Measurements from ENCODE around the gene TCOF1. TPM values are rescaled to one million over a fixed set of nuclear protein-coding genes. Genes with fewer than 3 reads are reported as not detected.

TCOF1 gene
- total RNA-seq, 6 experiments from 2014 or later, result 30.8 to 44.6 (median 38.5) TPM

DNA sequence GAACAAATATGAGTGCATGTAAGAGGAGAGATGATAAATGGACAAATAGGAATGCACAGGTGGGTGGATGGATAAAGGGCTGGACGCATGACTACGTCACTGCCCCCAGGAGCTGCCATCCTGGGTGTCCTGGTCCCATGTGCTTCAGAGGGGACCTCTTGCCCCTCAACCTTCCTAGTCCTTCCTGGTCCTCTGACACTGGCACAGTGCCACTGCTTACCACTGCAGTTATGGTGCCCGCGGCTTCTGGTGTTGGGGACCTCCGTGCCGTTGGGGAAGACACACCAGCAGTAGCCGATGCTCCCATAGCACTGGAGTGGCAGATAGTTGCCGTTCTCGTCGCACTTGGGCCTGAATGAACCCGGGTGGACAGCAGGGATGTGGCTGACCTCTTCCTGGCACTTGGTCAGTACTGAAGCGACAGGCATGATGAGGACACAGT, 45.4 kb downstream of the TCOF1 start:
- no peak for DNase-seq
- Mint-ChIP-seq H3K4me1 (ENCODE audit: low read depth) (peaks cover 23% of the 10 kb centered on the region), H3K36me3 (ENCODE audit: low read depth) (peaks cover 11% of the 10 kb centered on the region; the same call in 1 of the 2 replicates), H3K27me3 (ENCODE audit: insufficient read depth) (no peaks in the 10 kb centered on the region), H3K4me3 (no peak overlapping the region), H3K9me3 (no peaks in the 10 kb centered on the region), H3K27ac (no peak overlapping the region)
- TF ChIP-seq, protein P1, sequence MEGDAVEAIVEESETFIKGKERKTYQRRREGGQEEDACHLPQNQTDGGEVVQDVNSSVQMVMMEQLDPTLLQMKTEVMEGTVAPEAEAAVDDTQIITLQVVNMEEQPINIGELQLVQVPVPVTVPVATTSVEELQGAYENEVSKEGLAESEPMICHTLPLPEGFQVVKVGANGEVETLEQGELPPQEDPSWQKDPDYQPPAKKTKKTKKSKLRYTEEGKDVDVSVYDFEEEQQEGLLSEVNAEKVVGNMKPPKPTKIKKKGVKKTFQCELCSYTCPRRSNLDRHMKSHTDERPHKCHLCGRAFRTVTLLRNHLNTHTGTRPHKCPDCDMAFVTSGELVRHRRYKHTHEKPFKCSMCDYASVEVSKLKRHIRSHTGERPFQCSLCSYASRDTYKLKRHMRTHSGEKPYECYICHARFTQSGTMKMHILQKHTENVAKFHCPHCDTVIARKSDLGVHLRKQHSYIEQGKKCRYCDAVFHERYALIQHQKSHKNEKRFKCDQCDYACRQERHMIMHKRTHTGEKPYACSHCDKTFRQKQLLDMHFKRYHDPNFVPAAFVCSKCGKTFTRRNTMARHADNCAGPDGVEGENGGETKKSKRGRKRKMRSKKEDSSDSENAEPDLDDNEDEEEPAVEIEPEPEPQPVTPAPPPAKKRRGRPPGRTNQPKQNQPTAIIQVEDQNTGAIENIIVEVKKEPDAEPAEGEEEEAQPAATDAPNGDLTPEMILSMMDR (IDR thresholded peaks at IDR 0.05), result no peak

- peaks cover 6% of the 10 kb centered on the region; the same call in 1 of the 2 replicates for H3K36me3 Mint-ChIP-seq (ENCODE audit: low read depth)
- DNase-seq, result no peak
- H3K4me1 Mint-ChIP-seq (ENCODE audit: low read depth), result peaks cover 15% of the 10 kb centered on the region
- H3K27me3 Mint-ChIP-seq (ENCODE audit: insufficient read depth), result no peaks in the 10 kb centered on the region
- no peaks in the 10 kb centered on the region for H3K9me3 Mint-ChIP-seq
- H3K4me3 Mint-ChIP-seq, result no peak overlapping the region
- no peak overlapping the region for H3K27ac Mint-ChIP-seq
- TF ChIP-seq, protein P1 (IDR thresholded peaks at IDR 0.05), result no peak
These were observed 46.6 kb downstream of the TCOF1 start for GRCh38 chr5:150404121-150404520.

GRCh38 chr5:150404535-150404934, 47.0 kb downstream of the TCOF1 start:
- Mint-ChIP-seq H3K36me3 (ENCODE audit: low read depth) (peaks cover 6% of the 10 kb centered on the region; the same call in 1 of the 2 replicates), H3K4me3 (no peak overlapping the region), H3K4me1 (ENCODE audit: low read depth) (peaks cover 10% of the 10 kb centered on the region), H3K27ac (no peak overlapping the region), H3K9me3 (no peaks in the 10 kb centered on the region), H3K27me3 (ENCODE audit: insufficient read depth) (no peaks in the 10 kb centered on the region)
- DNase-seq, result no peak
- TF ChIP-seq, protein P1 (IDR thresholded peaks at IDR 0.05), result no peak

DNA sequence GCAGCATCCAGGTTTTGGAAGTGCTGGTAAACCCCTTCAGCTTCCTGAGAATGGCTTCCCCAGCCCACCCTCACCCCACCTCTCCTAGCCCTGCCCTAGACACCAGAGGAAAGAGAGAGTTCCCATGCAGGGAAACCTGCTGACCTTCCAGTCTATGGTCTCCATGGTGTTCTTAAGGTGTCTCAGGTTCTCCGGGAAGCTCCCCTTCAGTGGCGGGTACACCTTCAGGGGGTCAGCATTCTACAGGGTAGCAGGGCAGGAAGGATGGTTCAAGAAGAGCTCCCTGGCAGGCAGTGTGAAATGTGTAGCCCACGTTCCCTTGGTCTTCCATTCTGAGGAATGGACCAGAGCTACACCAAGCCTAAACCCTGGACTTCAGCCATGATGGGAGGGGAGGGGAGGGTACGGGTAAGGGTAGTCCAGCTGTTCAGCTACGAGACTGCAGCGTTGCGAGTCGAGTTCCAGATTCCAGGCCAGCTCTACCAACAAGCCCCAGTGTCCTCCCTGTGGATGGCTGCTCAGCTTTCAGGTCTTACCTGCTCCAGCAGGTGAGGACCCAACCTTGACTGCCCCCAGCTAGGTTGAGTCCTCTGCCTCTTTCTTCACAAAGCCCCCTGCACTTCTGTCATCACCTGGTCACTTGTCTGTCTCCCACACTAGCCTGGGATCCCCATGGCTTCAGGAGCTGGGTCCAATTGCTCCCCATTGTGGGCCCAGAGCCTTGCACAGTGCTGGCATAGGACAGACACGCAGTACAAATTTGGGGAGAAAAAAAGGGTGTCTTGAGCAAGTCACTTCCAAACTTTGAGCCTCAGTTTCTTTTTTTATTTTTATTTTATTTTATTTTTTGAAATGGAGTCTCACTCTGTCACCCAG, 47.7 kb downstream of the TCOF1 start:
- H3K4me1 Mint-ChIP-seq (ENCODE audit: low read depth), result peaks cover 6% of the 10 kb centered on the region
- TF ChIP-seq, protein P1 (IDR thresholded peaks at IDR 0.05), result no peak
- DNase-seq, result no peak
- no peak overlapping the region for H3K4me3 Mint-ChIP-seq
- H3K27ac Mint-ChIP-seq, result no peak overlapping the region
- no peaks in the 10 kb centered on the region for H3K27me3 Mint-ChIP-seq (ENCODE audit: insufficient read depth)
- peaks cover 6% of the 10 kb centered on the region; the same call in 1 of the 2 replicates for H3K36me3 Mint-ChIP-seq (ENCODE audit: low read depth)
- H3K9me3 Mint-ChIP-seq, result no peaks in the 10 kb centered on the region

DNA sequence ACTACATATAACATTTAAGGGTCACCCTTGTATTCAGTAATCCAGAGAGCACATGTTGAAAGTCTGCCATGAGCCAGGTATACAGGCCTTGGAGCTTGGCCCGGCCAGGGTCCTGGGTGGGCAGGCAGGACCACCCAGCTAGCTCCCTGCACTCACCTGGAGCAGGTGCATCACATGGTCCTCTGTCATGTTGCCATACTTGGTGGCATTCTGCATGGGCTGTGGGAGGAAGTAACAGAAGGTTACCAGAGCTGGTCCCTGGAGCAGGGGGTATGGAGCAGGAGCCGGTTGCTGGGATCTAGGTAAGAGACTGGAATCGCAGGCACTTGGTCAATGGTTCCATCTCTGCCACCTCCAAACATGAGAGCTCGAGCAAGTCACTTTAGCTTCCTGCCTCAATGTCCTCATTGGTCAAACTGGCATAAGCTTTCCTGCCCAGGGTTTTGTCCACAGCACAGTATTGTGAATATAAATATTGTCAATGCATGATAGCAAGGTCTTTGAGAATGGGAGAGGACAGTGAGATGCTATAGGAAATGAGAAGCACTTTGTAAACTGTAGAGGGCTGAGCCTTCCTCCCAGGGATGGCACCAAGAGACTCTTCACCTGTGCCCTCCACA, 48.7 kb downstream of the TCOF1 start:
- TF ChIP-seq, protein P1 (IDR thresholded peaks at IDR 0.05), result no peak
- Mint-ChIP-seq H3K4me1 (ENCODE audit: low read depth) (peaks cover 8% of the 10 kb centered on the region), H3K9me3 (no peaks in the 10 kb centered on the region), H3K27ac (no peak overlapping the region), H3K27me3 (ENCODE audit: insufficient read depth) (no peaks in the 10 kb centered on the region; the same call in 1 of the 2 replicates), H3K36me3 (ENCODE audit: low read depth) (peaks cover 6% of the 10 kb centered on the region; the same call in 1 of the 2 replicates), H3K4me3 (no peak overlapping the region)
- no peak for DNase-seq

All from HFFc6 (cell line).